ENCODE results near the gene C6orf89.

GRCh38 chr6:36875250-36875633 lies 10.5 kb upstream of the C6orf89 start:
- TF ChIP-seq CTCF (optimal IDR thresholded peaks at IDR 0.05 in 1 of 3, IDR thresholded peaks at IDR 0.05 in 1 of 3, conservative IDR thresholded peaks at IDR 0.05 in 1 of 3; ENCODE audit: extremely low read depth in 1 of 3, insufficient read depth in 2 of 3, low read length in 3 of 3) = no peak
- no peak for TF ChIP-seq EZH2 (IDR thresholded peaks at IDR 0.05; ENCODE audit: low read length)

Data from keratinocyte (primary cell).